Prostate gland (tissue), 2 donors: ENCODE measurements around the gene SF1. TPM values are rescaled to one million over a fixed set of nuclear protein-coding genes. Genes with fewer than 3 reads are reported as not detected.

ENCODE experiments used
- DNase-seq: peaks from one replicate; pipeline ENCODE4 v3.0.0-alpha.2; 2019; ENCODE audit warnings: low spot score
- H3K27ac ChIP-seq, 2 donors: fragments of 200-600 bp; sonication (generic); 2 replicates each; pipeline ENCODE4 v1.5.1; 2017 to 2019
- H3K27me3 ChIP-seq: fragments of 200-600 bp; sonication (generic); replicated peaks from 2 replicates; pipeline ENCODE4 v1.5.1; 2019; ENCODE audit not compliant: insufficient read depth
- H3K36me3 ChIP-seq, 2 donors: fragments of 200-600 bp; sonication (generic); 1 replicate in 1 of 2; 2 replicates in 1 of 2; pipeline versions ENCODE4 v1.5.1 to v1.8.1; 2017 to 2019
- H3K4me1 ChIP-seq: fragments of 200-600 bp; sonication (generic); replicated peaks from 2 replicates; pipeline ENCODE4 v1.5.1; 2019
- H3K4me3 ChIP-seq, 2 donors: fragments of 200-600 bp; sonication (generic); 2 replicates each; pipeline ENCODE4 v1.5.1; 2017 to 2019
- H3K9me3 ChIP-seq: fragments of 200-600 bp; sonication (generic); 2 replicates; pipeline ENCODE4 v1.5.1; 2017
- POLR2A ChIP-seq: fragments of 450-650 bp; IDR thresholded peaks from one replicate; pipeline ENCODE4 v1.6.1; 2016; ENCODE audit warnings: antibody characterized with exemption, mild to moderate bottlenecking
- POLR2AphosphoS5 ChIP-seq: sonication (generic); formaldehyde crosslinking; IDR thresholded peaks from one replicate; pipeline ENCODE4 v1.6.1; 2017; ENCODE audit warnings: antibody characterized with exemption
- WGBS: methylation state at CpG from one replicate; pipeline ENCODE4 v1.1.5; 2018; 5-methylcytosine and 5-hydroxymethylcytosine counted together
- intact Hi-C: fragments of 100-400 bp; cut with DNase I; formaldehyde crosslinking; loops from one replicate; pipeline ENCODE4 v1.14.2; 2022
- total RNA-seq, 2 donors: library from RNA; depleted of rRNA; stranded (reverse); fragments of >200 nt; gene quantifications; one replicate each; pipeline ENCODE4 v1.1.0, GENCODE V29; 2016
- TF ChIP-seq, protein P1 (sequence below), 4 experiments: fragments of 200-600 bp in 2 of 4; fragments of 450-650 bp in 2 of 4; sonication (generic) in 2 of 4; IDR thresholded peaks; 1 replicate in 3 of 4; 2 replicates in 1 of 4; pipeline ENCODE4 v1.5.1; 2016 to 2019; ENCODE audit warnings: antibody characterized with exemption in 4 of 4, mild to moderate bottlenecking in 2 of 4, moderate library complexity in 2 of 4

Gene SF1
- total RNA-seq, 2 donors from 2014 or later = 263 to 409 TPM

DNA sequence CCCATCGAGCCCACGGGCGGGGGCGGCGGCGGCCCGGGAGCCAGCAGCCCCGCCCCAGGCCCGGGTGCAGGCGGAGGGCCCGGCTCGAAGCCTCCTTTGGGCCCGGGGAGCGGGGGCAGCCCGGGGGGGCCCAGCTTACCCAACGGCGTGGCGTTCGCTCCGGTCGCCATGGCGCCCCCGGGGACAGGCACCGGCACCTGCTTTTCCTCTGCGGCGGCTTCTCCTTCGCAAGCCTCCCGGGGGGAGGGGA, 194 bp downstream of the SF1 start:
- Histone ChIP-seq H3K4me3 (peak overlapping the region; percentile 99 to 100), H3K9me3 (no peaks in the 10 kb centered on the region), H3K27me3 (no peaks in the 10 kb centered on the region), H3K27ac (peak overlapping the region; percentile 99 to 100), H3K36me3 (peaks cover 8 to 21% of the 10 kb centered on the region in 2 donors), H3K4me1 (peaks cover 11% of the 10 kb centered on the region)
- 0% methylated on average over 14 of the region's 28 CpGs for WGBS
- intact Hi-C loops = loop anchor here (5.0 kb wide), 1 partner anchor 36 kb away; the partner anchor contains the start of gene RASGRP2
- no peak for DNase-seq
- TF ChIP-seq, protein P1, sequence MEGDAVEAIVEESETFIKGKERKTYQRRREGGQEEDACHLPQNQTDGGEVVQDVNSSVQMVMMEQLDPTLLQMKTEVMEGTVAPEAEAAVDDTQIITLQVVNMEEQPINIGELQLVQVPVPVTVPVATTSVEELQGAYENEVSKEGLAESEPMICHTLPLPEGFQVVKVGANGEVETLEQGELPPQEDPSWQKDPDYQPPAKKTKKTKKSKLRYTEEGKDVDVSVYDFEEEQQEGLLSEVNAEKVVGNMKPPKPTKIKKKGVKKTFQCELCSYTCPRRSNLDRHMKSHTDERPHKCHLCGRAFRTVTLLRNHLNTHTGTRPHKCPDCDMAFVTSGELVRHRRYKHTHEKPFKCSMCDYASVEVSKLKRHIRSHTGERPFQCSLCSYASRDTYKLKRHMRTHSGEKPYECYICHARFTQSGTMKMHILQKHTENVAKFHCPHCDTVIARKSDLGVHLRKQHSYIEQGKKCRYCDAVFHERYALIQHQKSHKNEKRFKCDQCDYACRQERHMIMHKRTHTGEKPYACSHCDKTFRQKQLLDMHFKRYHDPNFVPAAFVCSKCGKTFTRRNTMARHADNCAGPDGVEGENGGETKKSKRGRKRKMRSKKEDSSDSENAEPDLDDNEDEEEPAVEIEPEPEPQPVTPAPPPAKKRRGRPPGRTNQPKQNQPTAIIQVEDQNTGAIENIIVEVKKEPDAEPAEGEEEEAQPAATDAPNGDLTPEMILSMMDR (IDR thresholded peaks at IDR 0.05) = no peak
- TF ChIP-seq POLR2A (no peak), POLR2AphosphoS5 (no peak)

DNA sequence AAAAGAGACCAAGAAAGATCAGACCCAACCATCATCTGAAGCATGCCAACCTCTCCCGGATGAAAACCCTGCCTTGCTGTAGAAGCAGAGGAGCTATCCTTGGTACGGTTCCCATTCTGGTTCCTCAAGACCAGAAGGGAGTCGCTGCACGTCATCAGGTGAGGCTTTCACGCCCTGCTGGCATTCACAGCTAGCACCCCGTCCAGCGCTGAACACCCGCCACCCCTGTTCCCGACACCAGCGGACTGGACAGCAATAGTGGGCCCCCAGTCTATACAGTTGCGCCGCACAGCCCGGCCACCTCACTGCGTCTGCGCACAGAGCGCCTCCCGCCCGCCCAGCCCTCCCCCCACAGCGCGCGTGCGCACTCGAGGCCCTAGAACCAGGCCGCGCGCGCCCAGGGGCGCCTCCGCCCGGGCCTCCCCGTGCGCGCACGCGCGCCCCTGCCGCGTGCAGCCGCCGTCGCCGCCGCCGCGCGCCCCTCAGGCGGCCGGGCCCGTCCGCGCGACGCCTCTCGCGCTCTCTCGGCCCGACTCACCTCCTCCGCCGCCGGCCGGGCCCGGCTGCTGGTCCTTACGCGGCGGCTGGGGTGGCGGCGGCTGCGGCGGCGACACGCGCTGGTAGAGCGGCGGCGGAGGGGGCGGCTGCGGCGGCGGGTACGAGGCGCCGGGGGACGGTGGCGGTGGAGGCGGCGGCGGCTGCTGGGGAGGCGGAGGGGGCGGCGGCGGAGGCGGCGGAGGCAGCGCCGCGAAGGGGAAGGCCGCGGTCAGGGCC, 706 bp downstream of the SF1 start:
- peak; percentile 18 for TF ChIP-seq POLR2A
- peak; percentile 68 for TF ChIP-seq POLR2AphosphoS5
- TF ChIP-seq, protein P1 (IDR thresholded peaks at IDR 0.05) = peak in 1 of 4 experiments; percentile 3
- Histone ChIP-seq H3K36me3 (peaks cover 8 to 26% of the 10 kb centered on the region in 2 donors), H3K4me1 (peaks cover 11% of the 10 kb centered on the region), H3K4me3 (peak overlapping the region; percentile 99 to 100), H3K9me3 (no peaks in the 10 kb centered on the region), H3K27ac (peak overlapping the region; percentile 99 to 100), H3K27me3 (no peaks in the 10 kb centered on the region)
- intact Hi-C loops = loop anchor here (5.0 kb wide), 1 partner anchor 35 kb away; the partner anchor contains the start of gene RASGRP2
- under 1% methylated on average over 48 of the region's 98 CpGs for WGBS
- peak; percentile 79 for DNase-seq

DNA sequence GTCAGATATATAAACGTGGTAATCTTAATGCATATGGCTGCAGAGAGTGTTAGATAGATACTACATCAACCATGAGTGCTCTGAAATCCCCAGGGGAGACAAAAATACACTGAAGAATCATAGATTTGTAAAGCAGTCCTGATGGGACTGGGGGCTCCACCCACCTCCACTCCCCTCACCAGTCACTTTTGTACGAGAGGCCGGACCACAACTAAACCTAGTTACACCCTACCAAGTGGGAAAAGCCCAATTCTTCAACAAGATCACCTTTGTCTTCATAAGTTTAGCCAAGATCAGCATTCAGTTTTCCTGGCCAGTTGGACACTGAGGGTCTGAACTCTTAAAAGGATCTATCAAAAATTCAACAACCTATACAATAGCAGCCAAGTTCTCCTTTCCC, 1.5 kb downstream of the SF1 start:
- Histone ChIP-seq H3K27ac (peak overlapping the region in 1 of 2 donors; percentile 100), H3K4me3 (peak overlapping the region; percentile 99 to 100), H3K4me1 (peaks cover 11% of the 10 kb centered on the region), H3K27me3 (no peaks in the 10 kb centered on the region), H3K36me3 (peaks cover 8 to 27% of the 10 kb centered on the region in 2 donors), H3K9me3 (no peaks in the 10 kb centered on the region)
- no peak for DNase-seq
- WGBS = 4% methylated on average over 3 of the region's 3 CpGs
- intact Hi-C loops = loop anchor here (5.0 kb wide), 1 partner anchor 35 kb away; the partner anchor contains the start of gene RASGRP2
- TF ChIP-seq, protein P1 (IDR thresholded peaks at IDR 0.05) = no peak
- TF ChIP-seq POLR2A (no peak), POLR2AphosphoS5 (no peak)

DNA sequence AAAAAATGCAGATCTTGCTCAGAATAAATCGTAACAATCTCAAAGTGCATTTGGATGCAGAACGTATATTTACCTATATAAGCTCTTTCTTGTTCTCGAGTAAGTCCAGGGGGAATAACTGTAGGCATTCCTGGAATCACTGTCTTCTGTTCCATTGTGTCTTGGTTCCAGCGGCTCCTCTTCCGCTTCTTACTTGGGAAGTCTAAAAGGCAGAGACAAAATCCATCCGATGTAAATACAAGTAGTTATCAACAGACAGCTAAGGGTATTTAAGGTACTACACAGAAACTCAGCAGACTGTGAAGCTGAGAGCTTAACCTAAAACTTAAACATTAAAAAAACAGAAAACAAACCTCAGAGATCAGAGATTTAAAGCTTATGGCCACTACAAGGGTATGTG, 1.9 kb downstream of the SF1 start:
- peaks cover 11% of the 10 kb centered on the region for H3K4me1 ChIP-seq
- peak overlapping the region in 1 of 2 donors; percentile 100 for H3K4me3 ChIP-seq
- TF ChIP-seq POLR2A = no peak
- TF ChIP-seq POLR2AphosphoS5 = no peak
- TF ChIP-seq, protein P1 (IDR thresholded peaks at IDR 0.05) = no peak
- H3K9me3 ChIP-seq = no peaks in the 10 kb centered on the region
- 48% methylated on average over 6 of the region's 6 CpGs for WGBS
- no peak for DNase-seq
- no peaks in the 10 kb centered on the region for H3K27me3 ChIP-seq
- H3K36me3 ChIP-seq = peaks cover 8 to 27% of the 10 kb centered on the region in 2 donors
- peak overlapping the region in 1 of 2 donors; percentile 100 for H3K27ac ChIP-seq
- intact Hi-C loops = loop anchor here (5.0 kb wide), 1 partner anchor 34 kb away; the partner anchor contains the start of gene RASGRP2

DNA sequence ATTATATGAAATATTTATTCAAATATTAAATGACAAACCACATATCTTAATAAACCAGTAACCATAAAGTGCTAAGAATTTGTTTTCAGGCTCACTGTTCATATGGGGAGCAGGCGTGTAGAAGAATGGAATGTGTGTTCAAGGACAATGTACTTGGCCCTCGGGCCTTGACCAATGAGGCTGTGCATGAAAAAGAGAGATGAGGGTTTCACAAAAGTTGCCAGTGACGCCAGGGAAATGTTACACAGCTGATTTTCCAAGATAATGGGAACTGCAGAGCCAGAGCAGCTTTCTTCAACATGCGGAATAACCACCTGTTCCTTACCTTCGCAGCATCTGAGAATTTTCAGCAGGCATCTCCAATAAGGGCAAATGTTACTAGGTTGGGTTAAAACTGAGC, 4.2 kb downstream of the SF1 start:
- Histone ChIP-seq H3K4me1 (peaks cover 11% of the 10 kb centered on the region), H3K9me3 (no peaks in the 10 kb centered on the region), H3K27ac (no peak overlapping the region)

More for the DNA sequence above, 4.2 kb downstream of the SF1 start:
- H3K4me3 ChIP-seq = no peak overlapping the region
- TF ChIP-seq POLR2AphosphoS5 (no peak), POLR2A (no peak)
- TF ChIP-seq, protein P1 (IDR thresholded peaks at IDR 0.05) = no peak
- H3K36me3 ChIP-seq = peaks cover 22 to 46% of the 10 kb centered on the region in 2 donors
- 70% methylated on average over 5 of the region's 5 CpGs for WGBS
- no peak for DNase-seq
- intact Hi-C loops = loop anchor here (2.0 kb wide), 1 partner anchor 29 kb away; the partner anchor contains the start of gene MAP4K2
- no peaks in the 10 kb centered on the region for H3K27me3 ChIP-seq
